H1 (cell line): Measurements from ENCODE around the gene HOXB8. TPM values are rescaled to one million over a fixed set of nuclear protein-coding genes. Genes with fewer than 3 reads are reported as not detected.

Experiments used
- CTCF ChIA-PET: fragments of 300-600 bp; sonication (Branson Sonifier 250); formaldehyde crosslinking; loops from one replicate; lab custom pipeline; 2021; ENCODE audit not compliant: partially characterized antibody; lab: Charles Lee
- POLR2A ChIA-PET: fragments of 300-600 bp; sonication (Branson Sonifier 250); formaldehyde crosslinking; loops from one replicate; lab custom pipeline; 2021; ENCODE audit warnings: inconsistent platforms; ENCODE audit not compliant: partially characterized antibody; lab: Charles Lee
- DNase-seq, 2 experiments: peaks; one replicate each; pipeline versions ENCODE4 v3.0.0 to v3.0.0-alpha.2; 2010 to 2022; ENCODE audit warnings: low spot score in 2 of 2, low read depth in 1 of 2, mixed read lengths in 1 of 2
- FAIRE-seq: peaks from 2 replicates; lab custom pipeline; 2011; peaks lifted over from hg19 to GRCh38; lab: Jason Lieb, UNC
- H2AFZ ChIP-seq: 2 replicates; pipeline ENCODE4 v1.8.1; 2012; ENCODE audit warnings: low read length, inconsistent platforms
- H2AK5ac ChIP-seq: 2 replicates; pipeline ENCODE4 v1.6.1; 2013; ENCODE audit warnings: low read depth, low read length
- H2BK120ac ChIP-seq: replicated peaks from 2 replicates; pipeline ENCODE3; 2013; ENCODE audit warnings: low read depth, low read length, inconsistent platforms
- H2BK12ac ChIP-seq: 2 replicates; pipeline ENCODE4 v1.6.1; 2013; ENCODE audit warnings: low read depth, low read length
- H2BK15ac ChIP-seq: 2 replicates; pipeline ENCODE4 v1.6.1; 2013; ENCODE audit warnings: low read length
- H2BK20ac ChIP-seq: 2 replicates; pipeline ENCODE4 v1.6.1; 2013; ENCODE audit warnings: low read length
- H2BK5ac ChIP-seq: 2 replicates; pipeline ENCODE4 v1.6.1; 2013; ENCODE audit warnings: low read depth, low read length
- H3K14ac ChIP-seq: 2 replicates; pipeline ENCODE4 v1.6.1; 2013; ENCODE audit warnings: inconsistent platforms; ENCODE audit not compliant: insufficient read length
- H3K18ac ChIP-seq: 2 replicates; pipeline ENCODE4 v1.6.1; 2013; ENCODE audit warnings: low read length; ENCODE audit errors: extremely low read depth
- H3K23ac ChIP-seq: 2 replicates; pipeline ENCODE4 v1.6.1; 2013; ENCODE audit warnings: inconsistent platforms; ENCODE audit not compliant: insufficient read length
- H3K23me2 ChIP-seq: 2 replicates; pipeline ENCODE4 v1.6.1; 2013; ENCODE audit warnings: low read depth, low read length
- H3K27ac ChIP-seq: 2 replicates; pipeline ENCODE4 v1.6.1; 2011; ENCODE audit warnings: low read depth, low read length, inconsistent platforms
- H3K27me3 ChIP-seq, 4 experiments: replicated peaks in 1 of 4; 1 replicate in 1 of 4; 2 replicates in 3 of 4; pipeline versions ENCODE4 v1.6.1 to v1.8.1; 2011 to 2013; ENCODE audit warnings: low read length in 3 of 4, mild to moderate bottlenecking in 3 of 4, inconsistent platforms in 2 of 4, mixed read lengths in 2 of 4, moderate library complexity in 1 of 4; ENCODE audit not compliant: control insufficient read depth in 3 of 4, insufficient read depth in 3 of 4; ENCODE audit errors: extremely low read depth in 1 of 4
- H3K36me3 ChIP-seq, 4 experiments: 2 replicates each; pipeline versions ENCODE4 v1.6.1 to v1.8.1; 2011 to 2013; ENCODE audit warnings: mild to moderate bottlenecking in 4 of 4, low read length in 3 of 4, moderate library complexity in 2 of 4, control low read depth in 1 of 4, inconsistent platforms in 1 of 4; ENCODE audit not compliant: insufficient read depth in 4 of 4, control insufficient read depth in 2 of 4
- H3K4ac ChIP-seq: replicated peaks from 2 replicates; pipeline ENCODE3; 2013; ENCODE audit warnings: low read length, low read depth, mixed read lengths, inconsistent platforms; ENCODE audit not compliant: insufficient read length
- H3K4me1 ChIP-seq, 4 experiments: replicated peaks in 1 of 4; 1 replicate in 1 of 4; 2 replicates in 3 of 4; pipeline versions ENCODE4 v1.6.1 to v1.8.1; 2011 to 2013; ENCODE audit warnings: low read length in 3 of 4, inconsistent platforms in 2 of 4, mixed read lengths in 1 of 4; ENCODE audit not compliant: insufficient read depth in 4 of 4, control insufficient read depth in 3 of 4
- H3K4me2 ChIP-seq, 2 experiments: 2 replicates each; pipeline versions ENCODE4 v1.6.1 to v1.8.1; 2011 to 2013; ENCODE audit warnings: low read depth in 2 of 2, low read length in 2 of 2, control low read depth in 1 of 2, inconsistent platforms in 1 of 2, mild to moderate bottlenecking in 1 of 2; ENCODE audit not compliant: insufficient read depth in 1 of 2
- H3K4me3 ChIP-seq, 4 experiments: fragments of 200-600, 300-600 bp in 1 of 4; sonication (generic), shearing (Covaris generic), sonication (Bioruptor Twin) in 1 of 4; 2 replicates each; pipeline versions ENCODE4 v1.5.1 to v1.8.1; 2011 to 2016; ENCODE audit warnings: low read length in 4 of 4, low read depth in 3 of 4, control low read depth in 2 of 4, inconsistent platforms in 2 of 4, mild to moderate bottlenecking in 2 of 4, mixed read lengths in 1 of 4, moderate library complexity in 1 of 4; ENCODE audit not compliant: insufficient read depth in 2 of 4; ENCODE audit errors: extremely low read depth in 1 of 4
- H3K56ac ChIP-seq: replicated peaks from 2 replicates; pipeline ENCODE3; 2013; ENCODE audit warnings: low read depth, mild to moderate bottlenecking, mixed read lengths, low read length, inconsistent platforms; ENCODE audit not compliant: insufficient read length
- H3K79me1 ChIP-seq: 2 replicates; pipeline ENCODE4 v1.6.1; 2013; ENCODE audit warnings: low read depth, low read length, control low read depth
- H3K79me2 ChIP-seq, 2 experiments: 2 replicates each; pipeline versions ENCODE4 v1.6.1 to v1.8.1; 2012 to 2013; ENCODE audit warnings: low read length in 2 of 2, mild to moderate bottlenecking in 2 of 2, inconsistent platforms in 1 of 2; ENCODE audit not compliant: insufficient read depth in 2 of 2, control insufficient read depth in 1 of 2
- H3K9ac ChIP-seq, 4 experiments: replicated peaks in 1 of 4; 1 replicate in 1 of 4; 2 replicates in 3 of 4; pipeline versions ENCODE4 v1.6.1 to v1.8.1; 2011 to 2013; ENCODE audit warnings: low read depth in 3 of 4, low read length in 3 of 4, control low read depth in 2 of 4, mild to moderate bottlenecking in 2 of 4, moderate library complexity in 2 of 4, inconsistent platforms in 1 of 4; ENCODE audit errors: extremely low read depth in 1 of 4
- H3K9me3 ChIP-seq, 2 experiments: 2 replicates each; pipeline versions ENCODE4 v1.6.1 to v1.8.1; 2012 to 2013; ENCODE audit warnings: mild to moderate bottlenecking in 2 of 2, moderate library complexity in 2 of 2, control low read depth in 1 of 2, inconsistent platforms in 1 of 2, low read depth in 1 of 2, low read length in 1 of 2, mixed read lengths in 1 of 2; ENCODE audit not compliant: insufficient read depth in 2 of 2
- H4K20me1 ChIP-seq, 2 experiments: replicated peaks in 1 of 2; 2 replicates each; pipeline versions ENCODE3 to v1.8.1; 2011 to 2013; ENCODE audit warnings: inconsistent platforms in 2 of 2, low read length in 2 of 2, mild to moderate bottlenecking in 1 of 2; ENCODE audit not compliant: insufficient read depth in 2 of 2, control insufficient read depth in 1 of 2
- H4K5ac ChIP-seq: 2 replicates; pipeline ENCODE4 v1.6.1; 2013; ENCODE audit warnings: low read length, low read depth, mixed read lengths, inconsistent platforms; ENCODE audit not compliant: insufficient read length
- H4K8ac ChIP-seq: 2 replicates; pipeline ENCODE4 v1.8.0; 2013; ENCODE audit warnings: mild to moderate bottlenecking, moderate library complexity, low read length, inconsistent platforms; ENCODE audit not compliant: insufficient read depth; ENCODE audit errors: extremely low read depth
- H4K91ac ChIP-seq: replicated peaks from 2 replicates; pipeline ENCODE3; 2013; ENCODE audit warnings: low read length, mixed read lengths, inconsistent platforms; ENCODE audit not compliant: insufficient read length
- ATF2 ChIP-seq: IDR thresholded peaks from 2 replicates; pipeline ENCODE4 v1.6.1; 2012; ENCODE audit warnings: low read length, inconsistent platforms
- CREB1 ChIP-seq: IDR thresholded peaks from 2 replicates; pipeline ENCODE4 v1.6.1; 2012; ENCODE audit warnings: inconsistent platforms
- CTCF ChIP-seq, 3 experiments: IDR thresholded peaks; 1 replicate in 2 of 3; 2 replicates in 1 of 3; pipeline versions ENCODE4 v1.5.1 to v1.6.1; 2011; ENCODE audit warnings: low read length in 3 of 3, mild to moderate bottlenecking in 3 of 3, inconsistent platforms in 2 of 3, low read depth in 1 of 3, moderate library complexity in 1 of 3; ENCODE audit not compliant: insufficient read depth in 1 of 3; ENCODE audit errors: control extremely low read depth in 1 of 3
- RAD21 ChIP-seq, 2 experiments: IDR thresholded peaks in 1 of 2; conservative IDR thresholded peaks in 1 of 2; 2 replicates each; pipeline ENCODE4 v1.6.1; 2011; ENCODE audit warnings: low read depth in 2 of 2, low read length in 2 of 2, improper control_type of control experiment in 1 of 2, inconsistent platforms in 1 of 2, mild to moderate bottlenecking in 1 of 2, moderate library complexity in 1 of 2
- RBBP5 ChIP-seq: IDR thresholded peaks from 2 replicates; pipeline ENCODE4 v1.7.1; 2012; ENCODE audit warnings: low read depth, mild to moderate bottlenecking, inconsistent platforms, low read length, moderate library complexity, borderline replicate concordance
- RFX5 ChIP-seq: IDR thresholded peaks from 2 replicates; pipeline ENCODE4 v1.6.1; 2011; ENCODE audit warnings: low read depth, low read length, improper control_type of control experiment, borderline replicate concordance
- RXRA ChIP-seq: IDR thresholded peaks from 2 replicates; pipeline ENCODE4 v1.6.1; 2011; ENCODE audit warnings: low read depth, mild to moderate bottlenecking, low read length, moderate library complexity; ENCODE audit not compliant: insufficient read depth
- WGBS, 2 experiments: shearing (Covaris generic) in 1 of 2; methylation state at CpG; one replicate each; pipeline versions ENCODE4 v1.1.6 to v1.1.7; 2013 to 2015; ENCODE audit warnings: low lambda C conversion rate in 2 of 2, mixed read lengths in 2 of 2, inconsistent platforms in 1 of 2, low coverage in 1 of 2, missing lambda C conversion rate in 1 of 2; ENCODE audit not compliant: insufficient replicate concordance in 2 of 2, insufficient coverage in 1 of 2, insufficient read length in 1 of 2; ENCODE audit errors: extremely low coverage in 1 of 2, missing lambda C conversion rate in 1 of 2; 5-methylcytosine and 5-hydroxymethylcytosine counted together
- polyA plus RNA-seq, 7 experiments: library from polyadenylated mRNA; depleted of rRNA in 3 of 7; stranded (reverse) in 5 of 7; unstranded in 2 of 7; fragments of >200 nt in 5 of 7; fragments of 200-250 nt in 2 of 7; gene quantifications; 1 replicate in 5 of 7; 2 replicates in 1 of 7; 4 replicates in 1 of 7; pipeline versions ENCODE4 v1.2.1 to v1.2.3, GENCODE V29; 2011 to 2013; ENCODE audit warnings: missing spikeins in 2 of 7, mixed read lengths in 2 of 7
- total RNA-seq: library from RNA; stranded (reverse); fragmentation: NEBNext Ultra II Directional; extraction: Animal tissue kit (Norgen Biotek cat#: 25700); gene quantifications from 2 replicates; pipeline ENCODE4 v1.2.1, GENCODE V29; 2021

HOXB8 gene
- total and polyA plus RNA-seq, 2 of the 8 experiments (the other 6 are each of a cell fraction or from before 2014, with no cell fraction given), result not detected

- no peak overlapping the region for H2AFZ ChIP-seq
- H2BK120ac ChIP-seq, result no peak overlapping the region
- H4K91ac ChIP-seq, result no peak overlapping the region
- peaks cover 0 to 5% (median 0%) of the 10 kb centered on the region in 4 experiments; a peak in 1 of 7 replicates for H3K27me3 ChIP-seq
- DNase-seq (no peak), FAIRE-seq (no peak)
- no peak overlapping the region for H3K18ac ChIP-seq
- H2AK5ac ChIP-seq, result no peak overlapping the region
- H3K4me2 ChIP-seq, result no peak overlapping the region
- ChIA-PET CTCF (interaction anchor here (0.6 to 3.7 kb wide), 25 partner anchors 8 to 545 kb away, joined by 3 to 16 read pairs (median 4); no protein-coding TSS in a partner anchor), POLR2A (interaction anchor here (0.6 kb wide), 1 partner anchor 15 kb away, joined by 3 read pairs; no protein-coding TSS in a partner anchor)
- H3K79me2 ChIP-seq, result no peaks in the 10 kb centered on the region
- WGBS, 2 experiments, result 79% methylated on average over 8 of the region's 8 CpGs; no CpG with 5 or more reads in 1 of the 2 experiments
- H3K14ac ChIP-seq, result no peak overlapping the region
- no peak overlapping the region for H3K27ac ChIP-seq
- H2BK5ac ChIP-seq, result no peak overlapping the region
- H3K36me3 ChIP-seq, result no peaks in the 10 kb centered on the region
- H3K4me1 ChIP-seq, result no peaks in the 10 kb centered on the region
- no peaks in the 10 kb centered on the region for H4K20me1 ChIP-seq
- H4K5ac ChIP-seq, result no peak overlapping the region
- H3K56ac ChIP-seq, result no peak overlapping the region
- no peak overlapping the region for H2BK20ac ChIP-seq
- no peak overlapping the region for H4K8ac ChIP-seq
- no peaks in the 10 kb centered on the region for H3K23me2 ChIP-seq
- H3K4ac ChIP-seq, result no peak overlapping the region
- no peaks in the 10 kb centered on the region for H3K9me3 ChIP-seq
- no peak overlapping the region for H2BK12ac ChIP-seq
- no peak overlapping the region for H2BK15ac ChIP-seq
- no peak overlapping the region for H3K4me3 ChIP-seq
- no peak overlapping the region for H3K23ac ChIP-seq
- H3K79me1 ChIP-seq, result no peaks in the 10 kb centered on the region
- no peak overlapping the region for H3K9ac ChIP-seq
- TF ChIP-seq ATF2 (no peak), RAD21 (IDR thresholded peaks at IDR 0.05 in 1 of 2, conservative IDR thresholded peaks at IDR 0.05 in 1 of 2; ENCODE audit: low read depth in 2 of 2, low read length in 2 of 2) (peak in 1 of 2 experiments; percentile 41; a peak in 1 of 4 replicates), CTCF (IDR thresholded peaks at IDR 0.05; ENCODE audit: control extremely low read depth in 1 of 3, insufficient read depth in 1 of 3, low read depth in 1 of 3, low read length in 3 of 3) (peak; percentile 26 to 40 (median 32); a peak in 3 of 4 replicates), RBBP5 (no peak), CREB1 (no peak), RXRA (no peak), RFX5 (no peak)
These were observed 48.2 kb upstream of the HOXB8 start for GRCh38 chr17:48663134-48663924.
